ENCODE measurements around the gene KCNQ1.

Gene KCNQ1

GRCh38 chr11:2828585-2829330 is 383.9 kb downstream of the KCNQ1 start:
- no peak overlapping the region for H3K4me3 ChIP-seq (ENCODE audit: low read length)
- no peak for TF ChIP-seq CTCF (IDR thresholded peaks at IDR 0.05; ENCODE audit: insufficient read depth, low read depth, low read length, missing control alignments)
- DNase-seq (ENCODE audit: low read depth) = no peak

- TF ChIP-seq CTCF (IDR thresholded peaks at IDR 0.05; ENCODE audit: insufficient read depth, low read depth, low read length, missing control alignments) = no peak
- no peak overlapping the region for H3K4me3 ChIP-seq (ENCODE audit: low read length)
- no peak for DNase-seq (ENCODE audit: low read depth)
Observed at GRCh38 chr11:2830030-2830812, 385.4 kb downstream of the KCNQ1 start.

GRCh38 chr11:2830886-2831285 is 386.1 kb downstream of the KCNQ1 start:
- H3K4me3 ChIP-seq (ENCODE audit: low read length) = no peak overlapping the region
- no peak for DNase-seq (ENCODE audit: low read depth)
- TF ChIP-seq CTCF (IDR thresholded peaks at IDR 0.05; ENCODE audit: insufficient read depth, low read depth, low read length, missing control alignments) = no peak

- no peak overlapping the region for H3K4me3 ChIP-seq (ENCODE audit: low read length)
- TF ChIP-seq CTCF (IDR thresholded peaks at IDR 0.05; ENCODE audit: insufficient read depth, low read depth, low read length, missing control alignments) = no peak
- no peak for DNase-seq (ENCODE audit: low read depth)
Observed at GRCh38 chr11:2831781-2832532, 387.1 kb downstream of the KCNQ1 start.

- DNase-seq (ENCODE audit: low read depth) = no peak
- no peak overlapping the region for H3K4me3 ChIP-seq (ENCODE audit: low read length)
- no peak for TF ChIP-seq CTCF (IDR thresholded peaks at IDR 0.05; ENCODE audit: insufficient read depth, low read depth, low read length, missing control alignments)
Observed at GRCh38 chr11:2832533-2833020, 387.8 kb downstream of the KCNQ1 start.

- no peak overlapping the region for H3K4me3 ChIP-seq (ENCODE audit: low read length)
- no peak for DNase-seq (ENCODE audit: low read depth)
- no peak for TF ChIP-seq CTCF (IDR thresholded peaks at IDR 0.05; ENCODE audit: insufficient read depth, low read depth, low read length, missing control alignments)
Observed at GRCh38 chr11:2833051-2833715, 388.4 kb downstream of the KCNQ1 start.

Data from epithelial cell of esophagus (primary cell).